HCEC 1CT (cell line): ENCODE data around the gene ADAMTS9.
A peak's percentile ranks its signal among the peaks of the same experiment; 100 is the strongest.

Experiments
- DNase-seq: peaks from one replicate; pipeline ENCODE4 v3.0.0-alpha.2; 2017

ADAMTS9 gene

DNA sequence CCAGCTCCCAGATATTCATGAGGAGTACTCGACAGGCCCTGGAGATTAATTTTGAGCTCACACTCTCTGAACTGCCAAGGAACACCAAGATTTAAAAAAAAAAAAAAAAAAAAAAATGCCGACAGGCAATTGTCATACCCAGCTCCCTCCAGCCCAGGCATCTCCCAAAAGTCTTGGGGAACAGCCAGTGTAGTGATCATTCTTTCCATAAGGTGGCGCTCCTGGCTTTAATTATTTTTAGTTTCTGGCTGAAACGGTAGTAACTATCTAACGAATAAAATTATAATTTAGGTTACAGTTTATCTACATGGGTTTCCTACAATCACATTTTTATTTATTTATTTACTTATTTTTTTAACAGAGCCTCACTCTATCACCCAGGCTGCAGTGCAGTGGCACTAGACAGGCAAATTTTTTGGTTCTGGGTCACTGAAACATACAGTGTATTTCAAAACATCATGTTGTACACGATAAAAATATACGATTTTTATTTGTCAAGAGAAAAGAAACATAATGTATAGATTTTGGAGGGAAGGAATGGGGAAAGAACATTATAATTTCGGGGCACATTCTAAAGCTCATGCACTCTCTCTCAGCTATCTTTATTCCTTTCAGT lies 157.3 kb downstream of the ADAMTS9 start:
- DNase-seq: peak; percentile 54

DNA sequence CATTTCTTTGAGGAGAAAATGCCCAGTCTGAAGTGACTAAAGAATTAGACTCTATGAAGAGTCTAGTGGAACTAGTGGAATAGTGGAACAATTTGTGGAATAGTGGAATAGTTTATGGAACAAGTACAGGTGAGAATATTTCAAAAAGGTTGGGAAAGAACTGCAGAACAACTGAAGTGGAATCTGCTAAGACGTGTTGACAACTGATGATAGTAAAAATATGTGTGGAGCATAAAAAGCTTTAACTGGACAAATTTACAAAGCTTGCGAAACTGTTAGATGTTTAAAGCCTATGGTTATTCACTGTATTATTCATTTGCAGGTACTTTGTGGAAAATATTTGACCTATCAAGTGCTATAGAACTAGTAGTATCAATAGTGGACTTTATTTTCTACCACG lies 164.5 kb downstream of the ADAMTS9 start:
- DNase-seq: no peak

DNA sequence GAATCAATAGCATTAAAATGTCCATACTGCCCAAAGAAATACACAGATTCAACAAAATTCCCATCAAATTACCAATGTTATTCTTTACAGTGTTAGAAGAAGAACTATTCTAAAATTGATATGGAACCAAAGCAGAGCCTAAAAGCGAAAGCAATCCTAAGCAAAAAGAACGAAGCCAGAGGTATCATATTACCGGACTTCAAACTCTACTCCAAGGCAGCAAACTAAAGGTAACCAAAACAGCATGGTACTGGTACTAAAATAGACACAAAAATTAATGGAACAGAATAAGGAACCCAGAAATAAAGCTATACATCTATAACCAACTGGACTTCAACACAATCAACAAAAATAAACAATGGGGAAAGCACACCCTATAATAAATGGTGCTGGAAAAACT lies 167.5 kb downstream of the ADAMTS9 start:
- no peak for DNase-seq

DNA sequence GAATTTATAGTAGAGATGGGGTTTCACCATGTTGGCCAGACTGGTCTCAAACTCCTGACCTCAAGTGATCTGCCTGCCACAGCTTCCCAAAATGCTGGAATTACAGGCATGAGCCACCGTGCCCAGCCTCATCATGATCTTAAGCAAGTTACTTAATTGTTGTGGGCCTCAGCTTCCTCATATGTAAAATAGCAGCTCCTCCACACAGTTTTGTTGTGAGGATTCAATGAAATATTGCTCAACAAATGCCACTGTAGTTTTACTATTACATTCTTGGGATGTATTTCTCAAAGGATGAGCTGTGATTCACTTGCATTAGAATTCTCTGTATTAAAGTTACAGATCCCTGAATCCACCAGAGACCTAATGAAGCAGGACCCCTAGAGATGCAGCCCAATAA lies 168.8 kb downstream of the ADAMTS9 start:
- DNase-seq: peak; percentile 10

DNA sequence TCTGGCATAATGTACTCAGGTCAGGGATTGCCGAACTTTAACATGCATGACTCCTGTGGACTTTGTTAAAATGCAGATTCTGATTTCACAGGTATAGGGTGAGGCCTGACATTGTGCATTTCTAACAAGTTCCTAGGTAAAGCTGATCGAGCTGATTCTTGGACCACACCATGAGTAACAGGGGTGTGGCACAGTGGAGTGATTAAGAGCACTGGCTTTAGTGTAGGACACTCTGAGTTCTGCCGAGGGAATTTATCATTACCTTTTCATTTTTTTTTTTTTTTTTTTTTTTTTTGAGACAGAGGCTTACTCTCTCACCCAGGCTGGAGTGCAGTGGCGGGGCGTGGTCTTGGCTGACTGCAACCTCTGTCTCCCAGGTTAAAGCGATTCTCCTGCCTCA lies 169.3 kb downstream of the ADAMTS9 start:
- no peak for DNase-seq

DNA sequence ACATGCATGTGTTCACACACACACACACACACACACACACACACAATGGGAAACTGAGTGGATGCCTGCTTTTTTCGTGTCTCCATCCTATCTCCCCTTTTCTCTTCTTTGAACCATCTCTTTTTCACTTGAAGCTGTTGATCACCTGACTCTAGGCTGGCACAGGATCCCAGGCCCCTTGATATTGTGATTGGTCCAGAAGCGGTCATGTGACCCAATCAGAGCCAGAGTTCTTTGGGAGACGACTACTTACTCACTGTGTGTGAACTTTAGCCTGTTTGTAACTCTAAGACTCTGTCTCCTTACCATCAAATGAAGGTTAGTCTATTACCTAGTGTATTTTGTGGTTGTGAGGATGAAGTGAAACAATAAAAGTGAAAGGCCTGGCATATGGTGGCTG lies 172.9 kb downstream of the ADAMTS9 start:
- no peak for DNase-seq

DNA sequence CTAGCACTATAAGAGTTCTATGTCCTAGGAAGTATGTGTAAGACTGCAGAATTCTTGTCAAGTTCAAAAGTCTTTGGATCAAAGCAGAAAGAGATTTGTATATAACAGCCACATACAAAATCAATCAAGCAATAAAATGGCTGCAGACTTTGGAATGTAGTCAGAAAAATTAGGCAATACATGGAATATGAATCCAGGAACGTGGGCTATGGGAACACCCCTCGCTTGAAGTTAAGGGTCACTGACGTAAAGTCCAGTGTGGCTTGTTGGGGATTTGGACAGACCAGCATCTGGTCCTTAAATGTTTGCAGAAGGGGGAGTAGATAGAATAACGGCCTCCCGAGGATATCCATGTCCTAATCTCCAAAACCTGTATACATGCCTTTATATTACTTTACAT lies 178.6 kb downstream of the ADAMTS9 start:
- no peak for DNase-seq

DNA sequence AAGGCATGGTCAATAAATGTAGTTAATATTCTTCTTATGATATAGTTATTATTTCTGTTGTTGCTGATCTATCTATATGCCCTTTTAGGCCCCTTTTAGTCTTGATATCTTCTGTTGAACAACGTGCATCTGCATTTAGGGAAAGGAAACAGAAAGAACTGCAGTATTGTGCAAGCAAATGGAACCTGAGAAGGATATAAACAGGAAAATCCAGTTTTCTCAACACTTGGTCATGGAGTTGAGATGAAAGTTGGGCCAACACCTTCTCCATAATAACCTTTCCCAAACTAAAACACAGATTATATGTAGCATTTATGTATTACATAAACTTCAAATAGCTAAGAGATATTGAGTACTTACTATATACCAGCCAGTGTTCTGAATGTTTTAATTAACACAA lies 179.7 kb downstream of the ADAMTS9 start:
- DNase-seq: no peak

DNA sequence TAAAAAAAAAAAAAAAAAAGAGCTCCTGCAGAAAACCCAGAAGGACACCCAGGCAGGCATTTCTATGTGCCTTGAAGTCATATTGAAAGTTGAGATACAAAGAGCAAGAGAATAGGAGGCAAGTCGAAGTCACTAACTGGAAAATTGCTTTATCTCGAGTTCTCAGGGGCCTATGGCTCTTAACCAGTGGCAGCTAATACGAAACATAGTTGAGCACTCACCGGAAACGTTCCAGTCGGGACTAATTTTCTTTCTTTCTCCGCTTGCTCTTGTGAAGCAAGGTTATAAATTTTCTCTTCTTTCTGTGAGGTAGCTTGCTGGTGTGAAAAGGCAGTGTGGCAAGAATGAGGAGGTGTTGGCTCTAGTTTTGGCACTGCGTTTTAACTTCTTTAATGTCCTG lies 181.5 kb downstream of the ADAMTS9 start:
- DNase-seq: no peak

DNA sequence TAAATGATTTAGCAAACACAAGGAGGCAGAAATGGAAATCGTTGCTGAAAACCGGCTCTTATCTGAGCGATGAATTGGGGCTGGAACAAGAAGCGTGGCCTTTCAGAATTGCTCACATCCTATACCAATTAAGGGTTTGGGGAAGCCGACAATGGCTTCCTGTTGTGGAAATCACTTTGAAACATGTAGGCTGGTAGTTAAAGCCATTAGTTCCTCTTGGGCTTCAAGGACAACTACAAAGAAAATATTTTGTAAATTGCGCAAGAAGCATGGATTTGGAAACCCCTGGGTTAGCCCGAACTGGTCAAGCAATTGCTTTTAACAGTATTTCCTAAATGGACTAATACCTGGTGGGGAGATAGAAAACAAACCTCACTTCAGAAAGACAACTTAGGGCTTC lies 182.4 kb downstream of the ADAMTS9 start:
- no peak for DNase-seq

DNA sequence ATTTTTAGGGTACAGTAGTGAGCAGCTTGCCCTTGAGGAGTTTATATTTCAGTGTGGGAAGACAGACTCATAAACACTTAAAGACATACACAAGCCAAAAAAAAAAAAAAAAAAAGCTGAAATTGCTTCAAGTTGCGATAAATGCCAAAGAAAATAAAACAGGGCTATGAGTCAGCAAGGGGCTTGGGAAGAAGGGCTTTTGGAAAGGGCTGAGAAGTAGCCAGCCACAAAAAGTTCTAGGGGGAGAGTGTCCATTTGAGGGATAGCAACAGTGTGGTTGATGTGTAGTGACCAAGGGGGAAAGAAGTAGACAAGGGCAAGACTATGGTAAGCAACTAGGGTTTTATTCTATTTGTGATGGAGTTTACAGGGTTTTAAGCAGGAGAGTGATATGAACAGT lies 185.5 kb downstream of the ADAMTS9 start:
- peak; percentile 32 for DNase-seq

DNA sequence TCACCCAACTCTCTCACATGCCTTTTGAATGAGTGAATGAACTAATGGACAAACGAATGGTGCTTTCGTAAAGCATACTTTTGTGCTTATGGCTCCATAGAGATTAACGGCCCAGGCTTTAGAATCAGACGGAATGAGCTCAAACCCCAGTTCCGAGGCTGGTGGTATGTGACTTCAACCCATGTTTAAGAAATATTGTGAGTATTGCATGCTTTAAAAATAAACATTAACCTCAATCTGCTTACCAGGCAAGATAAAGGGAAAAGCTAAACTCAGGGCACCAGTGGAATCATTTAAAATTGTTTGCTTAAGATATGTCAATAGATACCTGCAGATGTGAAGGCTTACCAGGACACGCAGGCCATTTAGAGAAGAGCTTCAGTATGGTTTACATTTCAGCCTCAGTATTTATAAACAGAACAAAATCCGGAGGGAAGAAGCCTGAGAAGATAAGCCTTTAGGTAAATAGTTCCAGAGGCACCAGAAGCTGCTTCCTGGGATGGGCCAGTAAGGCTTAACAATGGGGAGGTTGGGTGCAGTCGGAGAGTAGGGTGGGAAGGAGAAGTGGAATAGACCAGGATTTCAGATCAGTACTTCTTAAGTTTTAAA lies 186.4 kb downstream of the ADAMTS9 start:
- DNase-seq: peak; percentile 49

DNA sequence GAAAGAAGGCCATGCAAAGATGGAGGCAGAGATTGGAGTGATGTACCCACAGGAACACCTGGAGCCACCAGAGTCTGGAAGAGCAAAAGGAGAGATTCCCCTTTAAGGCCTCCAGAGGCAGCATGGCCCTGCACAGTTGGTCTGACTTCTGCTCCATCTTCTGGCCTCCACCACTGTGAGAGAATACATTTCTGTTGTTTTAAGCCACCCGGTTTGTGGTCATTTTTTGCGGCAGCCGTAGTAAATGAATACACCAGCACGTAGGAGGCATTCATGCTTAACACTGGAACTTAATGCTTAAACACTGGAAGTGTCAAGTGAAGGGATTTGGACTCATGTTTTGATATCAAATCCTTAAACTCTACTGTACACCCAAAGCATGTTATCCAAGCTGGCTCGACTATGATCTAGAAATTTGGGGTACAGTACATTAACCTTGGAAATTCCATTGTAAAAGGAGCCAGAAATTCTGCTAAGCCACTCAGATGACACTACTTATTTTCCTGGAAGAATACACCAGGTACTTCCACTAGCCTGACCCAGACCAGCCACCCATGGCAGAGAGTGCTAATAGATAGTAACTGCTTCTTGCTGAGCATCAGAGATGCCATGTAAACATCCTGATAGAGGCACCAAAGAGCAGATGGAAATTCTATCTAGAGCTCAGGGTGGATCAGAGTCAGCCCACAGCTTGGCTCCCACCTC lies 190.9 kb downstream of the ADAMTS9 start:
- DNase-seq: no peak

DNA sequence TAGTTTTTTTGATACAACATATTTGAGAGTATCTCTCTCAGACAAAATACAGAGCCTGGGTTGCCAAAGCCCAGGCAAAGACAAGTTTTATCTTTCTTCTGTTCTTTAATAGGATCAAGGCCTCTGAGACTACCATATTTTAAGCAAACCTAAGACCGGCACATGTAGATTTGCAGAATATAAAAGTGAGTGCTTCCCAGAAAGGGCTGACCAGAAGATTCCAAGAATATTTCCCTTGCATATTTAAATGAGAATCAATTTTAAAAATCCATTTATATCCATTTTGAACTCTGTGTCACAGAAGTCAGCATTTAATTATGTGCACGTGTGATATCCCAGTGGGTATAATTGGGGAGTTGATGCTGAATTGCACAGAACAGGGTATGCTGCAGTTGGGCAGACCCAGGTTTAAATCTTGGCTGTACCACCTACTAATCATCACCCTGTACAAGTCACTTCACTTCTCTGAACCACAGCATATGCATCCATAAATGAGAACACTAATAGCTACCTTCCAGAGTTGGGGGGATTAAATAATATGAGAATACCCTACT lies 191.9 kb downstream of the ADAMTS9 start:
- DNase-seq: no peak

DNA sequence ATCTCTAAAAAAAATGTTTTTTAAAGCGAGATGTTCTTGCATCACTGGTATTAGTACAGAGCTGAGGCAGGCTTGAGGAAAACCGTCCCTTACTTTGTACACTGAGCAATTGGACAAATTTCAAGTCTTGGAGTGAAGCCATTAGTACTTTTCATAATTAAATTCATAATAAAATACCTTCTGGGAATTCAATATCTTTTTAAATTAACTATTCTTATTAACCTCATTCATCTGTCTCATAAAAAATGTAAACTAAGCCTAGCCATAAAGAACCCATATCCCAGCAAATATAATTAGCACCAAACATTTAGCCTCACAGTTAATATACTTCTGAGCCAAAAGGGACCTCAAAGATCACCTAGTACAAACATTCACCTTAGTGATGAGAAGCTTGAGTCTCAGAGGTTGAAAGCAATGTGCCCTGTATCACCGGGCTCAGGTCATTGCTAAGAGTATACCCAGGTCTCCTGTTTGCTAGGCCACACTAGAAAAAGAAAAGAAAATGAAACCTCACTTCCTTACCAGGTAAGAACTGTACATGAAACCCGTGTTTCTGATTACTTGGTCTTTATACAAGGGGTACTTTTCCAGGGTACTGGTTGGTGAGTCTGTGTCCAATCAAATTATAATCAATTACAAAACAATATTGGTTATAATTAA lies 192.5 kb downstream of the ADAMTS9 start:
- DNase-seq: no peak

DNA sequence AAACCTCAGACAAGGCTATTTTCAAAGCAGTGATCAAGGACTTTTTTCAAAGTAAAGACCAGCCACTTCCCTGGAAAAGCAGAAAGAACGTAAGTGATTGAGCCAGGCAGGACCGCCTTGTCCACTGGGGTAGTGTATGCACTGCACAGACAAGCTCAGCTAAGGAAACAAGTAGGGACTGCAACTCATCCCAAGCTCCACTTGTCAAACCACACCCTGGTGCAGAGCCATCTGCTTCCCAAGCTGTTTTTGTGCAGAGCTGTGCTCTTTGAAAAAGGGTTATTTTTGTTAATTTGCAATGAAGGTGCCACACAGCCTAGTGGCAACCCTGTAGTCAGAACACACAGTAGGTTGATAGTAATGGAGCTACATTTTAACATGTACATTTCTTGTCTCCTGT lies 193.3 kb downstream of the ADAMTS9 start:
- no peak for DNase-seq

DNA sequence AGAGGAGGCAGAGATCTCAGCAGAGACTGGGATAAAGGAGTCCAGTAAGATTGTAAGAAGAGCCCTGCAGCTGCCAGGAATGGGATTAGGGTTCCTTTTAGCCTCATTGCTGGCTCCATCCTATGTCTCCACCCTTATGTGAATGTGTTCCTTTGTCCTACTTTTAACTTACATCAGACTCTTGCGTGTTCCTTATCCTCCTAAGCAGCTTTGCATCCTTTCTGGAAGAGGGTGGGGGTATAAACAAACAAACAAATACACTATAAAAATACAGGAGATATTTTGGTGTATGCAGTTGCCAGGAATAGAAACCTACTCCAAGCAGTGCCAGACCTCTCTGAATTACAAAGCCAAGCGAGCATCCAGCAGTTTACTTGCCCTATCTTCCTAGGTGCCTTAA lies 194.7 kb downstream of the ADAMTS9 start:
- DNase-seq: no peak

DNA sequence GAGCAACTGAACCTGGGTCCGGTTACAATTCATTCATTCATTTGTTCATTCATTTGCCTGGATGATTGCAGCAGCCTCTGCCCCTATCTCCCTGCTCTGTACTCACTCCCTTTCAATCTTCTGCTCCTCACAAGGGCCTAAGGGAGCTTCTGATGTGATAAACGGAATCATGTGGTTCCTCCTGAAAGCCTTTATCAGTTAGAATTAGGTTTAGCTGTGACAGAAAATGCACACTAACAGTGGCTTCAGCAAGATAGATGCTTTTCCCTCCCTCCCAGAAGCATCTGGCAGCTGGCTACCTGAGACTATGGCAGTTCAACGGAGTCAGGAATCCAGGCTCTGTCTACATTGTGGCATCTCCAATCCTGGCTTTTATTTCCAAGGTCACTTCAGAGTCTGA lies 196.0 kb downstream of the ADAMTS9 start:
- no peak for DNase-seq

DNA sequence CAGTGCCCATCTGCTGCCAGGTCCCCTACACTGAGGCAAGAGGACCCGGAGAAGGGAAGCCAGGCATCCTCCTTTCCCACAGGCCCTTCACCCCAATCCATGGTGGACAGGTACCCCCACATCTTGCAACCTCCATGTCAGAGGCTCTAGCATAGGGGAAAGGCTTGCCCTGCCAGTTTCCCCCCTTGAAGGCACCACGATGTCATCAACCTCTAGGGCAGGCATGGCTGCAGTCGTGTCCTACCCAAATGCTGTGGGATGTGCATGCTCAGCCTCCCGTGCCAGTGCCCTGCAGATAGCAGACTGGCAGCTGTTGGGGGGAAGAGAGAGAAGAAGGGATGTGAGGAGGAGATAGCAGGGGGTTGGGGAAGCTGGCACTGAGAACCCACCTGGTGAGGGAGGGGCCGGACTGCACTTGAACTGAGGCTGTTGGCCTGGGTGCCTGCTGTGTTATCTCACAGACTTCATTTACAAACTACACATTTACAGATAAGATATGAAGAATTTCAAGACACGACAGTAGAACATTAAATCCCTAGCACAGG lies 197.5 kb downstream of the ADAMTS9 start:
- no peak for DNase-seq

DNA sequence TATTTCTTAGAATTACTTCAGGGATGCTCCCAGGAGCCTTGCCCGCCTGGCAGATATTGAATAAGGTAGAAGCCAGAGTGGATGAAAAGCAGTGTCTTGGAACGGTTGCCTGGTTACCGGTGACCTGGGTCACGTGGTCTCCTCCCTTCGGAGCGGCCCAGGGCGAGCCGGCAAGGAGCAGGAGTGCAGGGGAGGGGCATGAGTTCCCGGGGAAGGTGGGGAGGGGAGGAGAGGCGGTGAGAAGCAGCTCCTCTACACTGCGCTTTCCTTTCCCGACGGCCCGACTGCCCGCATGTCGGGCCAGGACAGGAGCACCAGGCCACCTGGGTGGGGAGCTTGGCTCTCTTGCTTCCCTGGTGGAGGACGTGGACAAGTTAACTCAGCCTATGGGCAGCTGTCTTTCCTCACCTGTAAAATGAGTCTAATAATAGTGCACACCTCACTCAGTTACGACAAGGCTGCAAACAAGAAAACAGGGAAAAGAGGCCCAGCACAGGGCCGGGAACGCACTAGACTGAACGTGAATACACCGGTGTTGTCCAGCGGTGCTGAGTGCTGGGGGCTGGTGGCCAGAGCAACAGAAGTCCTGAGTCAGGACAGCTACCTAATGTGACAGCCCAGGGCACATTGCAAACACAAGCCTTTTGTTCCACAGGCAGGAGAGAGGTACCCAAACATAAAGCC lies 198.3 kb downstream of the ADAMTS9 start:
- no peak for DNase-seq

DNA sequence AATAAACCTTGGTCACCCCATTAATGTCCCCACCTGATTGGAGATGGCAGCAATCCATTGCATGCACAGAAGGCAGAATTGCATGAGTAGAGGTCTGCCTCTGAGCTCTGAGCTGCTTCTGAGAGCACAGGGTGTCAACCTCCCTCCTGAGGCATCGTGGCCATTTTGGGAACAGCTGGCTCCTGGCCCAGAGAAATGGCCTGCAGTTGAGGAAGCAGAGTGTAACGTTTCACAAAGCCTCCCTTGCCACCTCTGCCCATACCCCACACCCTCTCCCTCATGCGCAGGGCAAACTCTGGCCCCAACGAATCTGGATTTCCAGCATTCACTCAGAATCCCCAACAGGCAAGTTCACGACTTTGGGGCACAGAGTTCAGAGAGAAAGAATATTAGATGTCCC lies 198.9 kb downstream of the ADAMTS9 start:
- DNase-seq: no peak

DNA sequence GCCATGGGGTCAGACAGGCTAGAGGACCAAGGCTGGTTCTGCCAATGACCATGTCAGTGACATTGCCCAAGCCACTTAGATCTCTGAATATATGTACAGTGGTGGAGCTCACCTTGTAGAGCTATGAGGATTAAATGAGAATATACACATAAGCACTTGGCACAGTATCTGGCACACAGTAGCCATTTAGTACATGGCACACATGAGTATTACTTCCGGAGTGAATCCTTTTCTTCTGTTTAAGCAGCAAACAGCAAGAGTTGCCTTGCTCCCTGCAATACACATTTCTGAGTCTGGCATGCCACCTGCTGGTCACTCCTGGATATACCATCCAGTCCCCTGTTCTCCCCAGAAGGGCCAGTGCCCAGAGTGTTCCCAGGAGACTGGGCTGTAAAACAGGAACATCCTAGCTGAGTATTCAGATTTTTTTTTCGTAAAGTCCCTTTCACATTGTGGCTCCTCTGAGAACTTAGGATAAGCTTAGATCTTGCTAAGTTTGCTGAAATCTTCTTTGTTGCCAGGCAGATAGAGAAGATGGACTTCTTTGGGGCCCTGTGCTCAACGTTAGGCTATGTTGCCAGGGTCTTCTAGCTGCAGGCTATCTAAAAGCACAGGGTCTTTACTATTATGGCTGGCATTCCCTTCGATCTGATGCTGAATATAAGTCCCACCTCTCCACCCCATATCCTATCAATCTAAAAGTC lies 203.4 kb downstream of the ADAMTS9 start:
- DNase-seq: peak; percentile 70
